Smooth muscle cell (in vitro differentiated cells): ENCODE data around the gene LRRC4B. TPM values are rescaled to one million over a fixed set of nuclear protein-coding genes. Genes with fewer than 3 reads are reported as not detected.

Experiments
- DNase-seq: peaks from one replicate; lab custom pipeline; 2025; ENCODE audit not compliant: unreplicated experiment; lab: John Stamatoyannopoulos, UW
- H2AFZ ChIP-seq: fragments of 200-600 bp; sonication (generic); 2 replicates; pipeline ENCODE4 v1.6.0; 2016; ENCODE audit warnings: antibody characterized with exemption, low read depth, mild to moderate bottlenecking
- H3F3A ChIP-seq: fragments of 200-600 bp; sonication (generic); 2 replicates; pipeline ENCODE4 v1.6.0; 2017; ENCODE audit warnings: antibody characterized with exemption, low read depth
- H3K27ac ChIP-seq: fragments of 200-600 bp; sonication (generic); 2 replicates; pipeline ENCODE4 v1.5.1; 2016; ENCODE audit warnings: low read depth, mild to moderate bottlenecking
- H3K27me3 ChIP-seq: fragments of 200-600 bp; sonication (generic); 2 replicates; pipeline ENCODE4 v1.6.1; 2016; ENCODE audit warnings: low read depth, mild to moderate bottlenecking
- H3K36me3 ChIP-seq: fragments of 200-600 bp; sonication (generic); 2 replicates; pipeline ENCODE4 v1.5.1; 2016; ENCODE audit warnings: low read depth
- H3K4me1 ChIP-seq: fragments of 200-600 bp; sonication (generic); 2 replicates; pipeline ENCODE4 v1.5.1; 2016; ENCODE audit warnings: low read depth
- H3K4me2 ChIP-seq: fragments of 200-600 bp; sonication (generic); 2 replicates; pipeline ENCODE4 v1.6.0; 2016; ENCODE audit warnings: mild to moderate bottlenecking
- H3K4me3 ChIP-seq: fragments of 200-600 bp; sonication (generic); 2 replicates; pipeline ENCODE4 v1.5.1; 2016; ENCODE audit warnings: mild to moderate bottlenecking
- H3K79me2 ChIP-seq: fragments of 200-600 bp; sonication (generic); 2 replicates; pipeline ENCODE4 v1.6.0; 2016; ENCODE audit warnings: low read depth, mild to moderate bottlenecking
- H3K9ac ChIP-seq: fragments of 200-600 bp; sonication (generic); 2 replicates; pipeline ENCODE4 v1.6.0; 2016; ENCODE audit warnings: low read depth
- H3K9me3 ChIP-seq: fragments of 200-600 bp; sonication (generic); replicated peaks from 2 replicates; pipeline ENCODE4 v1.5.1; 2016; ENCODE audit warnings: low read depth
- H4K20me1 ChIP-seq: fragments of 200-600 bp; sonication (generic); 2 replicates; pipeline ENCODE4 v1.6.0; 2016; ENCODE audit warnings: low read depth
- WGBS: methylation state at CpG from one replicate; pipeline ENCODE4 v1.1.7; 2016; ENCODE audit warnings: low lambda C conversion rate; 5-methylcytosine and 5-hydroxymethylcytosine counted together
- polyA plus RNA-seq: library from polyadenylated mRNA; unstranded; fragments of >200 nt; fragmentation: Nextera tagmentation; extraction: Ambion mirVana; gene quantifications from 2 replicates; pipeline ENCODE4 v1.2.1, GENCODE V29; 2016
- total RNA-seq: library from RNA; depleted of rRNA; stranded (reverse); fragments of >200 nt; gene quantifications from 2 replicates; pipeline ENCODE4 v1.2.3, GENCODE V29; 2014
- TF ChIP-seq, protein P1 (sequence below): fragments of 200-600 bp; sonication (generic); IDR thresholded peaks from 2 replicates; pipeline ENCODE4 v1.5.1; 2017; ENCODE audit warnings: borderline replicate concordance, mild to moderate bottlenecking, antibody characterized with exemption; ENCODE audit not compliant: insufficient read depth, poor library complexity, severe bottlenecking

LRRC4B gene
- total and polyA plus RNA-seq, 2 experiments from 2014 or later, result 1.7 to 8.6 TPM

DNA sequence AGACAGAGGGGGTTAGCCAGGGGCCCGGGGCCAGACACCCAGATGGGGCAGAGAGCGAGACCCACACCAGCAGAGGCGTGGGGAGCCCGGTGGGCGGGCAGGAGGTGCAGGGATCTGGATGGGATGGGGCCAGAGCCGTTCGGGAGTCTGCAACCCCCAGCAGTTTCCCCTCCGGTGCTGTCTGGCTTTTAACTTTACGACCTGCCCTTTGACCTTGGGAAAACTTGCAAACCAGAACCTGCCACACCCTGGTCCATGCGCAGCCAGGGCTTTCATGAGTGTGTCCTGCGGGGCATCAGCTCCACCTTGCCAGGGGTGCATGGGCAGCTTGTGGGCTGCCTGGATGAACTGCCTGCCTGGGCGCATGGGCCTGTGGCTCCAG lies 67.1 kb downstream of the LRRC4B start:
- Histone ChIP-seq H3K36me3 (no peaks in the 10 kb centered on the region), H2AFZ (no peak overlapping the region), H3K27me3 (peaks cover 13% of the 10 kb centered on the region), H3K4me2 (no peak overlapping the region), H3K9ac (no peak overlapping the region), H3K27ac (no peak overlapping the region), H3K79me2 (no peaks in the 10 kb centered on the region), H3K9me3 (no peaks in the 10 kb centered on the region), H3K4me1 (no peaks in the 10 kb centered on the region), H3K4me3 (no peak overlapping the region), H4K20me1 (no peaks in the 10 kb centered on the region), H3F3A (no peaks in the 10 kb centered on the region)
- TF ChIP-seq, protein P1, sequence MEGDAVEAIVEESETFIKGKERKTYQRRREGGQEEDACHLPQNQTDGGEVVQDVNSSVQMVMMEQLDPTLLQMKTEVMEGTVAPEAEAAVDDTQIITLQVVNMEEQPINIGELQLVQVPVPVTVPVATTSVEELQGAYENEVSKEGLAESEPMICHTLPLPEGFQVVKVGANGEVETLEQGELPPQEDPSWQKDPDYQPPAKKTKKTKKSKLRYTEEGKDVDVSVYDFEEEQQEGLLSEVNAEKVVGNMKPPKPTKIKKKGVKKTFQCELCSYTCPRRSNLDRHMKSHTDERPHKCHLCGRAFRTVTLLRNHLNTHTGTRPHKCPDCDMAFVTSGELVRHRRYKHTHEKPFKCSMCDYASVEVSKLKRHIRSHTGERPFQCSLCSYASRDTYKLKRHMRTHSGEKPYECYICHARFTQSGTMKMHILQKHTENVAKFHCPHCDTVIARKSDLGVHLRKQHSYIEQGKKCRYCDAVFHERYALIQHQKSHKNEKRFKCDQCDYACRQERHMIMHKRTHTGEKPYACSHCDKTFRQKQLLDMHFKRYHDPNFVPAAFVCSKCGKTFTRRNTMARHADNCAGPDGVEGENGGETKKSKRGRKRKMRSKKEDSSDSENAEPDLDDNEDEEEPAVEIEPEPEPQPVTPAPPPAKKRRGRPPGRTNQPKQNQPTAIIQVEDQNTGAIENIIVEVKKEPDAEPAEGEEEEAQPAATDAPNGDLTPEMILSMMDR, result no peak
- DNase-seq, result no peak
- 57% methylated on average over 10 of the region's 12 CpGs for WGBS

DNA sequence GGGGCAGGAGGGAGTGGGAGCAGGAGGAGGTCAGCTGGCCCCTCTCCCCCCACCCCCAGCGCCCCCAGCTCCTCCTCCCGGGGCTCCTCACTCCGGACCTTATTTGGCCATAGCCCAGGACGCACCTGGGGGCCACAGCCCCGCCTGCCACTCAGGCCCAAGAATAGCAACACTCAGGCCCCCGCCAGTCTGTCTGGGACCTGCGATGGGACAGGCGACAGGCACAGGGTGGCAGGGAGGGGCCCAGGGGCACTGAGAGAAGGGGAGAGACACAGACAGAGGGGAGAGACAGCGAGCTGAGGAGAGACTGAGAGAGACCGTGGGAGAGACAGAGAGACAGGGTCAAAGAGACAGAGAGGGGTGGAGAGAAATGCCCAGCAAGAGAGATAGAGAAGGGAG lies 67.5 kb downstream of the LRRC4B start:
- no peaks in the 10 kb centered on the region for H3F3A ChIP-seq
- no peaks in the 10 kb centered on the region for H3K4me1 ChIP-seq
- no peaks in the 10 kb centered on the region for H3K79me2 ChIP-seq
- no peak overlapping the region for H2AFZ ChIP-seq
- no peak overlapping the region for H3K4me2 ChIP-seq
- no peak for DNase-seq
- no peaks in the 10 kb centered on the region for H4K20me1 ChIP-seq
- peaks cover 13% of the 10 kb centered on the region for H3K27me3 ChIP-seq
- H3K9ac ChIP-seq, result no peak overlapping the region
- TF ChIP-seq, protein P1, result no peak
- H3K4me3 ChIP-seq, result no peak overlapping the region
- H3K27ac ChIP-seq, result no peak overlapping the region
- WGBS, result 39% methylated on average over 10 of the region's 10 CpGs
- H3K9me3 ChIP-seq, result no peaks in the 10 kb centered on the region
- no peaks in the 10 kb centered on the region for H3K36me3 ChIP-seq

DNA sequence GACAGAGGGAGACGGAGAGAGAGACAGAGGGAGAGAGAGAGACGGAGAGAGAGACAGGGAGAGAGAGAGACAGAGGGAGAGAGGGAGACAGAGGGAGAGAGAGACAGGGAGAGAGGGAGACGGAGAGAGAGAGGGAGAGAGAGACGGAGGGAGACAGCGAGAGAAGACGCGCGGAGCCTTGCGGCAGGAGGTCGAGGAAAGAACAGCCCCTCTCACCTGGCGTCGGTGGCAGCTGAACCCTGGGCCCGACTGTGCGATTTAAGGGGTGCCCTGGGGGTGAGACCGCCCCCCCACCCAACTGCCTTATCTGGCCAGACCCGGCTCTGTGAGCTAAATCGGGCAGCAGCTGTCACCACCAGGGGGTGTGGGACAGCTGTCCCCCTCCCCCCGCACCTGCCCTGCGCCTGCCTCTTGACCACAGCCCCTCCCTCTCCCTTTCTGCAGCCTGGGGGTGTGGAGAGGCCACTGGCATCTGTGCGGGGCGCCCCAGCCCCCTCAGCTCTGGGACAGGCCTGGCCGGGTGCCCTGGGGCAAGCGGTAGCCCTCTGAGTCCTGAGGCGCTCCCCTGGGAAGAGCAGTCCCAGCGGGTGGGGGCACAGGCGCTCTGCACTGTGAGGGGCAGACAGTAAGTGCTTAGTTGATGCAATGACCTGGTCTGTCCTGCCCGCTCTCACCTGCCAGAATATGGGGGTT lies 68.0 kb downstream of the LRRC4B start:
- Histone ChIP-seq H3K9me3 (no peaks in the 10 kb centered on the region), H3F3A (no peaks in the 10 kb centered on the region), H3K27ac (no peak overlapping the region), H3K79me2 (no peaks in the 10 kb centered on the region), H3K4me1 (no peaks in the 10 kb centered on the region), H2AFZ (no peak overlapping the region), H3K27me3 (peaks cover 13% of the 10 kb centered on the region), H3K4me3 (no peak overlapping the region), H4K20me1 (no peaks in the 10 kb centered on the region), H3K9ac (no peak overlapping the region), H3K4me2 (no peak overlapping the region), H3K36me3 (no peaks in the 10 kb centered on the region)
- TF ChIP-seq, protein P1, result peak; percentile 18
- WGBS, result 18% methylated on average over 14 of the region's 27 CpGs
- no peak for DNase-seq
